Gastroesophageal sphincter (tissue), 3 donors: ENCODE measurements around the gene PPP2R5C.

ENCODE experiments used
- EP300 ChIP-seq: sonication (generic); formaldehyde crosslinking; IDR thresholded peaks from one replicate; pipeline ENCODE4 v1.6.1; 2017; ENCODE audit warnings: antibody characterized with exemption, mild to moderate bottlenecking
- TF ChIP-seq, protein P1 (sequence below), 4 experiments: fragments of 200-600 bp in 2 of 4; fragments of 450-650 bp in 2 of 4; sonication (generic) in 1 of 4; IDR thresholded peaks; one replicate each; pipeline ENCODE4 v1.5.1; 2017 to 2019; ENCODE audit warnings: antibody characterized with exemption in 4 of 4, mild to moderate bottlenecking in 2 of 4, moderate library complexity in 2 of 4

DNA sequence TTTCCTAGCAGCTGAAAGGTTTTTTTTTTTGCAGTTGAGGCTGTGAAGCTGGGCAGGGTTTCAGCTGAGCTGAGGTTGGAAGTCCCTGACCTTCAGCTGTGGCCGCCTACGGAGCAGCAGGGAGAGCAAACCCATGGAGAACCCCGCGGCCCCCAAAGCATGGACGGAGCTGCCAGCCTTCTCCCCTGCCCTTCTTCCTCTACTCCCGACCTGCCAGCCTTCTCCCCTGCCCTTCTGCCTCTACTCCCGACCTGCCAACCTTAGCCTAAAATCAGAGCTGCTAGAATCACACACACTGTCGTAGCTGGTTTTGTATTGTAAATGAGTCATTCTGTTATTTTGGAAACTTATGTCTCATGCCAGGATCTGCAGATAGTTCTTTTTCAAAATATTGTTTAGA is 74.6 kb downstream of the PPP2R5C start:
- TF ChIP-seq EP300: no peak
- TF ChIP-seq, protein P1, sequence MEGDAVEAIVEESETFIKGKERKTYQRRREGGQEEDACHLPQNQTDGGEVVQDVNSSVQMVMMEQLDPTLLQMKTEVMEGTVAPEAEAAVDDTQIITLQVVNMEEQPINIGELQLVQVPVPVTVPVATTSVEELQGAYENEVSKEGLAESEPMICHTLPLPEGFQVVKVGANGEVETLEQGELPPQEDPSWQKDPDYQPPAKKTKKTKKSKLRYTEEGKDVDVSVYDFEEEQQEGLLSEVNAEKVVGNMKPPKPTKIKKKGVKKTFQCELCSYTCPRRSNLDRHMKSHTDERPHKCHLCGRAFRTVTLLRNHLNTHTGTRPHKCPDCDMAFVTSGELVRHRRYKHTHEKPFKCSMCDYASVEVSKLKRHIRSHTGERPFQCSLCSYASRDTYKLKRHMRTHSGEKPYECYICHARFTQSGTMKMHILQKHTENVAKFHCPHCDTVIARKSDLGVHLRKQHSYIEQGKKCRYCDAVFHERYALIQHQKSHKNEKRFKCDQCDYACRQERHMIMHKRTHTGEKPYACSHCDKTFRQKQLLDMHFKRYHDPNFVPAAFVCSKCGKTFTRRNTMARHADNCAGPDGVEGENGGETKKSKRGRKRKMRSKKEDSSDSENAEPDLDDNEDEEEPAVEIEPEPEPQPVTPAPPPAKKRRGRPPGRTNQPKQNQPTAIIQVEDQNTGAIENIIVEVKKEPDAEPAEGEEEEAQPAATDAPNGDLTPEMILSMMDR (IDR thresholded peaks at IDR 0.05): no peak
